Stimulated activated CD4-positive, alpha-beta T cell treated with anti-CD3 and anti-CD28 coated beads, Interleukin-15, amount 100 ng/mL, for 48 hours (primary cell): Measurements from ENCODE around the gene SLC38A9.
"Not testable (repeated sequence)": the region's sequence is repeated elsewhere in the genome, so short reads cannot be mapped to it uniquely, and the experiment has no call there.

Source experiments
- DNase-seq, 2 donors: peaks; one replicate each; pipeline ENCODE4 v3.0.0-alpha.2; 2020; ENCODE audit warnings: low read depth in 2 of 2

Gene SLC38A9

GRCh38 chr5:55610542-55610941 lies 101.6 kb downstream of the SLC38A9 start:
- DNase-seq = no peak

GRCh38 chr5:55609413-55609812 lies 102.7 kb downstream of the SLC38A9 start:
- no peak for DNase-seq

GRCh38 chr5:55608595-55609349 lies 103.4 kb downstream of the SLC38A9 start:
- DNase-seq = no peak

GRCh38 chr5:55607309-55607708 lies 104.8 kb downstream of the SLC38A9 start:
- not testable (repeated sequence) for DNase-seq

- no peak for DNase-seq
Observed at GRCh38 chr5:55604611-55605067, 107.5 kb downstream of the SLC38A9 start.

GRCh38 chr5:55603922-55604321 lies 108.2 kb downstream of the SLC38A9 start:
- no peak for DNase-seq

GRCh38 chr5:55601628-55602027 lies 110.5 kb downstream of the SLC38A9 start:
- DNase-seq = no peak

GRCh38 chr5:55601204-55601618 lies 110.9 kb downstream of the SLC38A9 start:
- no peak for DNase-seq

GRCh38 chr5:55600497-55601203 lies 111.5 kb downstream of the SLC38A9 start:
- DNase-seq = no peak

GRCh38 chr5:55600086-55600485 lies 112.0 kb downstream of the SLC38A9 start:
- DNase-seq = no peak

GRCh38 chr5:55599148-55600050 lies 112.7 kb downstream of the SLC38A9 start:
- DNase-seq = no peak

- DNase-seq = no peak
Observed at GRCh38 chr5:55597014-55597981, 114.8 kb downstream of the SLC38A9 start.

GRCh38 chr5:55594671-55595070 lies 117.5 kb downstream of the SLC38A9 start:
- no peak for DNase-seq

GRCh38 chr5:55593115-55593472 lies 119.0 kb downstream of the SLC38A9 start:
- no peak for DNase-seq

GRCh38 chr5:55592388-55593114 lies 119.6 kb downstream of the SLC38A9 start:
- DNase-seq = no peak

GRCh38 chr5:55591686-55592085 lies 120.4 kb downstream of the SLC38A9 start:
- no peak for DNase-seq

GRCh38 chr5:55585206-55585610 lies 126.9 kb downstream of the SLC38A9 start:
- no peak for DNase-seq

- DNase-seq = no peak
Observed at GRCh38 chr5:55584398-55585205, 127.5 kb downstream of the SLC38A9 start.

- DNase-seq = no peak
Observed at GRCh38 chr5:55583578-55583977, 128.5 kb downstream of the SLC38A9 start.
